Upper lobe of right lung (tissue), 1 donor: ENCODE measurements around the gene BNC2. TPM values are rescaled to one million over a fixed set of nuclear protein-coding genes. Genes with fewer than 3 reads are reported as not detected.

Experiments used
- ATAC-seq: fragments of 200-7000 bp; cut with Tn5 transposase; one replicate; pipeline ENCODE4 v1.9.1; 2020; ENCODE audit warnings: mild to moderate bottlenecking, moderate library complexity
- DNase-seq: peaks from one replicate; pipeline ENCODE4 v3.0.0-alpha.2; 2020
- H3K27ac ChIP-seq: fragments of 200-600 bp; one replicate; pipeline ENCODE4 v1.8.0; 2022
- H3K27me3 ChIP-seq: fragments of 200-600 bp; one replicate; pipeline ENCODE4 v1.8.0; 2022; ENCODE audit warnings: mild to moderate bottlenecking
- H3K36me3 ChIP-seq: fragments of 200-600 bp; one replicate; pipeline ENCODE4 v1.8.0; 2022
- H3K4me1 ChIP-seq: fragments of 200-600 bp; one replicate; pipeline ENCODE4 v1.8.0; 2022
- H3K4me3 ChIP-seq: fragments of 200-600 bp; one replicate; pipeline ENCODE4 v1.8.0; 2022; ENCODE audit warnings: mild to moderate bottlenecking
- H3K9me3 ChIP-seq: fragments of 200-600 bp; one replicate; pipeline ENCODE4 v1.8.0; 2022
- CTCF ChIP-seq: fragments of 200-600 bp; IDR thresholded peaks from one replicate; pipeline ENCODE4 v1.8.0; 2022; ENCODE audit warnings: antibody characterized with exemption
- intact Hi-C: fragments of 100-400 bp; cut with DNase I; formaldehyde crosslinking; loops from one replicate; pipeline ENCODE4 v1.11.0; 2022
- total RNA-seq: library from RNA; stranded (reverse); fragmentation: NEBNext Ultra II Directional; extraction: Animal tissue kit (Norgen Biotek cat#: 25700); gene quantifications from one replicate; pipeline ENCODE4 v1.2.1, GENCODE V29; 2021
- donor health status: DM: no; HTN: yes; CAD: no; lungs with severe emphysema.

The BNC2 gene
- total RNA-seq, 1 donor from 2014 or later: 18.1 TPM

GRCh38 chr9:16601991-16602390 is 268.5 kb downstream of the BNC2 start:
- Histone ChIP-seq H3K9me3 (no peaks in the 10 kb centered on the region), H3K36me3 (no peaks in the 10 kb centered on the region), H3K27me3 (no peaks in the 10 kb centered on the region), H3K4me3 (no peak overlapping the region), H3K27ac (no peak overlapping the region), H3K4me1 (no peaks in the 10 kb centered on the region)
- DNase-seq (no peak), ATAC-seq (no peak)
- intact Hi-C loops: no loop called here
- TF ChIP-seq CTCF: no peak

- Histone ChIP-seq H3K27ac (no peak overlapping the region), H3K36me3 (no peaks in the 10 kb centered on the region), H3K4me1 (no peaks in the 10 kb centered on the region), H3K9me3 (no peaks in the 10 kb centered on the region), H3K4me3 (no peak overlapping the region), H3K27me3 (no peaks in the 10 kb centered on the region)
- intact Hi-C loops: no loop called here
- DNase-seq: no peak
- no peak for TF ChIP-seq CTCF
- no peak for ATAC-seq
Measured at GRCh38 chr9:16598316-16598715, 272.2 kb downstream of the BNC2 start.

- no peaks in the 10 kb centered on the region for H3K27me3 ChIP-seq
- intact Hi-C loops: no loop called here
- H3K36me3 ChIP-seq: no peaks in the 10 kb centered on the region
- no peak for TF ChIP-seq CTCF
- no peak for ATAC-seq
- H3K27ac ChIP-seq: no peak overlapping the region
- H3K9me3 ChIP-seq: no peaks in the 10 kb centered on the region
- no peaks in the 10 kb centered on the region for H3K4me1 ChIP-seq
- no peak overlapping the region for H3K4me3 ChIP-seq
- no peak for DNase-seq
Measured at GRCh38 chr9:16597136-16597535, 273.3 kb downstream of the BNC2 start.

GRCh38 chr9:16595227-16595626 is 275.2 kb downstream of the BNC2 start:
- H3K27me3 ChIP-seq: no peaks in the 10 kb centered on the region
- H3K4me3 ChIP-seq: no peak overlapping the region
- DNase-seq: no peak
- H3K9me3 ChIP-seq: no peaks in the 10 kb centered on the region
- H3K4me1 ChIP-seq: no peaks in the 10 kb centered on the region
- ATAC-seq: no peak
- no peak overlapping the region for H3K27ac ChIP-seq
- intact Hi-C loops: no loop called here
- no peak for TF ChIP-seq CTCF
- no peaks in the 10 kb centered on the region for H3K36me3 ChIP-seq

DNA sequence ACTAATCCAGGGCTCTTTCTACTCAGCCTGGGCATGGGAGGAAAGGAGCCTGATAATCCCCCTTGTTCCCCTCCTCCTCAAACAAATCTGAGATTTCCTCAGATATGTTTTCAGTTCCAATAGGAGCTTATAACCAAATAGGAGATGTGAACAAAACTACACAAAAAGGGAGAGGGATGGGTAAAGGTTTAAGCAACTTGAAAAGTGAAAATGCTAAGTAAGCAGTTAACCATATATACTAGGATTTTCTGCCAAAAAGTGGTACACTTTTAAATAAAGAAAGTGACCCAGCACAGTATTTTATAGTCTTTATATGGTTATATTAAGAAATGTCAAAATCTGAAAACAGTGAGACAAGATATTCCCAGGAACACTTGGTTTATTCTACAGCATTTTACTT is 275.7 kb downstream of the BNC2 start:
- H3K4me3 ChIP-seq: no peak overlapping the region
- DNase-seq (no peak), ATAC-seq (no peak)
- intact Hi-C loops: no loop called here
- no peaks in the 10 kb centered on the region for H3K36me3 ChIP-seq
- H3K27me3 ChIP-seq: no peaks in the 10 kb centered on the region
- no peaks in the 10 kb centered on the region for H3K4me1 ChIP-seq
- no peaks in the 10 kb centered on the region for H3K9me3 ChIP-seq
- no peak for TF ChIP-seq CTCF
- H3K27ac ChIP-seq: no peak overlapping the region

GRCh38 chr9:16593746-16594145 is 276.7 kb downstream of the BNC2 start:
- Histone ChIP-seq H3K4me3 (no peak overlapping the region), H3K4me1 (no peaks in the 10 kb centered on the region), H3K9me3 (no peaks in the 10 kb centered on the region), H3K27me3 (no peaks in the 10 kb centered on the region), H3K27ac (no peak overlapping the region), H3K36me3 (no peaks in the 10 kb centered on the region)
- no peak for TF ChIP-seq CTCF
- no peak for ATAC-seq
- intact Hi-C loops: no loop called here
- no peak for DNase-seq
